GM18526 (cell line): ENCODE results near the gene HEMGN.

Experiments
- POLR2A ChIP-seq: IDR thresholded peaks from 3 replicates; pipeline ENCODE4 v1.6.1; 2011; ENCODE audit not compliant: insufficient read length; ENCODE audit errors: extremely low read depth

Gene HEMGN

GRCh38 chr9:97911970-97912369, 26.0 kb downstream of the HEMGN start:
- no peak for TF ChIP-seq POLR2A

GRCh38 chr9:97911528-97911927, 26.4 kb downstream of the HEMGN start:
- TF ChIP-seq POLR2A = no peak

- no peak for TF ChIP-seq POLR2A
Observed at GRCh38 chr9:97910357-97910756, 27.6 kb downstream of the HEMGN start.

- TF ChIP-seq POLR2A = no peak
Observed at GRCh38 chr9:97908705-97909104, 29.3 kb downstream of the HEMGN start.

- no peak for TF ChIP-seq POLR2A
Observed at GRCh38 chr9:97907632-97908031, 30.3 kb downstream of the HEMGN start.

GRCh38 chr9:97907046-97907445, 30.9 kb downstream of the HEMGN start:
- no peak for TF ChIP-seq POLR2A

- TF ChIP-seq POLR2A = no peak
Observed at GRCh38 chr9:97906236-97906831, 31.6 kb downstream of the HEMGN start.

- TF ChIP-seq POLR2A = no peak
Observed at GRCh38 chr9:97905228-97905627, 32.7 kb downstream of the HEMGN start.

GRCh38 chr9:97904725-97905124, 33.2 kb downstream of the HEMGN start:
- no peak for TF ChIP-seq POLR2A

- no peak for TF ChIP-seq POLR2A
Observed at GRCh38 chr9:97903177-97903576, 34.8 kb downstream of the HEMGN start.

GRCh38 chr9:97900738-97901565, 37.0 kb downstream of the HEMGN start:
- no peak for TF ChIP-seq POLR2A

GRCh38 chr9:97900103-97900737, 37.8 kb downstream of the HEMGN start:
- TF ChIP-seq POLR2A = no peak

- TF ChIP-seq POLR2A = no peak
Observed at GRCh38 chr9:97895695-97896332, 42.2 kb downstream of the HEMGN start.

GRCh38 chr9:97895211-97895610, 42.8 kb downstream of the HEMGN start:
- no peak for TF ChIP-seq POLR2A

- no peak for TF ChIP-seq POLR2A
Observed at GRCh38 chr9:97892421-97892820, 45.6 kb downstream of the HEMGN start.

- TF ChIP-seq POLR2A = no peak
Observed at GRCh38 chr9:97891736-97892135, 46.2 kb downstream of the HEMGN start.
